LNCaP clone FGC (cell line): Measurements from ENCODE around the gene CRACR2B.

Experiments
- DNase-seq: peaks from one replicate; pipeline ENCODE4 v3.0.0-alpha.2; 2011; ENCODE audit warnings: low read depth
- H3K4me3 ChIP-seq: 2 replicates; pipeline ENCODE4 v1.5.1; 2011; ENCODE audit warnings: mild to moderate bottlenecking, low read depth, low read length, control low read depth
- TF ChIP-seq, protein P1 (sequence below): IDR thresholded peaks from 2 replicates; pipeline ENCODE4 v1.5.1; 2012; ENCODE audit warnings: mild to moderate bottlenecking; ENCODE audit not compliant: control insufficient read depth, insufficient read depth; ENCODE audit errors: extremely low read depth

CRACR2B gene

DNA sequence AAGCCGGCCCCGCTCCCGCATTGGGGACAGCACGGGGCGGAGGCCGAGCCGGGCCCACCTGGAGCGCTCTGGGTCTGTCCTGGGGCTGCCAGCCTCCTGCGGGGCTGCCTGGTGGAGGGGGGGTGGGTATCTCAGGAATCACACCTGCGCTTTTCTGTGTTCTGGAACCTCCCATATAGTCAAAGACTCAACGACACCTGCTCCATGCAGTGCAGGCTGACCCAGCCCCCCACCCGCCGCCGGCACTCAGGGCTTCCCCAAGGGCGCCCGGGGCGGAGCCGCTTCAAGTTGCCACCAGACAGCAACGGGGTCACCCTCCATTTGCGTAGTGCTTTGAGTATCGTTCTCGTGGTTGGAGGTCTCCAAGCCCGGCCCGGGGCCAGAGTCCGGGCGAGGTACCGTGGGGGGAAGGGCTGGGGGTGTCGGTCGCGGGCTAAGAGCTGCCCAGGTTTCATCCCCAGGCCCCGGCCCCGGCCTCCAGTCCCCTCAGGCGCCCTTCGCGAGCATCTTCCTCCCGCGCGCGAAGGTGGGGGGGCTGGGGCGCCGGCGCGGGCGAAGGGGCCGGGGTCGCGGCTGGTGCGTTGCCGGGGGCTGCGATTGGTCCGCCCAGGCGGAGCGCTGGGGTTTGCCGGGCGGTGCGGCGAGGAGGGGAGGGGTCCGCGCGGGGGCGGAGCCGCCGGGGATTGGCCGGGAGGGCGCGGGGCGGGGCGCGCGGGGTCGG, 21.5 kb downstream of the CRACR2B start:
- TF ChIP-seq, protein P1, sequence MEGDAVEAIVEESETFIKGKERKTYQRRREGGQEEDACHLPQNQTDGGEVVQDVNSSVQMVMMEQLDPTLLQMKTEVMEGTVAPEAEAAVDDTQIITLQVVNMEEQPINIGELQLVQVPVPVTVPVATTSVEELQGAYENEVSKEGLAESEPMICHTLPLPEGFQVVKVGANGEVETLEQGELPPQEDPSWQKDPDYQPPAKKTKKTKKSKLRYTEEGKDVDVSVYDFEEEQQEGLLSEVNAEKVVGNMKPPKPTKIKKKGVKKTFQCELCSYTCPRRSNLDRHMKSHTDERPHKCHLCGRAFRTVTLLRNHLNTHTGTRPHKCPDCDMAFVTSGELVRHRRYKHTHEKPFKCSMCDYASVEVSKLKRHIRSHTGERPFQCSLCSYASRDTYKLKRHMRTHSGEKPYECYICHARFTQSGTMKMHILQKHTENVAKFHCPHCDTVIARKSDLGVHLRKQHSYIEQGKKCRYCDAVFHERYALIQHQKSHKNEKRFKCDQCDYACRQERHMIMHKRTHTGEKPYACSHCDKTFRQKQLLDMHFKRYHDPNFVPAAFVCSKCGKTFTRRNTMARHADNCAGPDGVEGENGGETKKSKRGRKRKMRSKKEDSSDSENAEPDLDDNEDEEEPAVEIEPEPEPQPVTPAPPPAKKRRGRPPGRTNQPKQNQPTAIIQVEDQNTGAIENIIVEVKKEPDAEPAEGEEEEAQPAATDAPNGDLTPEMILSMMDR, result no peak
- peak overlapping the region; percentile 52 for H3K4me3 ChIP-seq
- DNase-seq, result no peak

DNA sequence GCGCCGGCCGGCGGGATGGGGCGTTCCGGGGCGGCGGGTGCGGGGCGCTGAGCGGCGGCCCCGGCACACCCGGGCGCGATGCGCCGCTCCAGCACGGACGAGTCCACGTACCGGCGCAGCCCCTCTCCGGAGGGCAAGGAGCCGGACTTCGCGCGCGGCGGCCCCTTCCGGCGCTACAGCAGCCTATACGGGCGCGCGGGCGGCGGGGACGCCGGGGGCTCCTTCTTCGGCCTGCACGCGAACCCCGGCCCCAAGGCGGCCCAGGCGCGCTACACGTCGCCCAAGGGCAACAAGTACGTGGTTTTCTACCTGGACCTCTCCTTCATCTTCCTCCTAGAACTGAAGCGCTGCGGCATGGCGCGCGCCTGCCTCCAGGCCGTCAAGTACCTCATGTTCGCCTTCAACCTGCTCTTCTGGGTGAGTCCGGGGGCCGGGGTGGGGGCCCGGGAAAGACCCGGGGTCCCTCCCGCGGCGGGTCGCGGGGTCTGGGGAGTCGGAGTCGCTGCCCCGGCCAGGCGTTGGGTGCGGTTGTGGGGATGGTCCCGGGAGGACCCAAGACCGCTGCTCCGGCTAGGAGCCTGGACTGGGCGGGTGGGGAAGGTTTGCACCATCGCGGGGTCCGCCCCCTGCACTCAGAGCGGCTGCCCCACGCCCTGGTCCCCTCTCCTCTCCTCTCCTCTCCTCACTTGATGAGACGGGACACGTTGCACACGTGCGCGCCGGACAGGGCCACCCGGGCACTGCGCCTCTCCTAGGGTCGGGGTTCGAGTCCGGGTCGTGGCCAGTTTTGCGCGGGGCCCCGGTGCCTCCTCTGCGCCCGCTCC, 22.4 kb downstream of the CRACR2B start:
- peak overlapping the region; percentile 55 for H3K4me3 ChIP-seq
- DNase-seq, result no peak
- TF ChIP-seq, protein P1, result no peak

DNA sequence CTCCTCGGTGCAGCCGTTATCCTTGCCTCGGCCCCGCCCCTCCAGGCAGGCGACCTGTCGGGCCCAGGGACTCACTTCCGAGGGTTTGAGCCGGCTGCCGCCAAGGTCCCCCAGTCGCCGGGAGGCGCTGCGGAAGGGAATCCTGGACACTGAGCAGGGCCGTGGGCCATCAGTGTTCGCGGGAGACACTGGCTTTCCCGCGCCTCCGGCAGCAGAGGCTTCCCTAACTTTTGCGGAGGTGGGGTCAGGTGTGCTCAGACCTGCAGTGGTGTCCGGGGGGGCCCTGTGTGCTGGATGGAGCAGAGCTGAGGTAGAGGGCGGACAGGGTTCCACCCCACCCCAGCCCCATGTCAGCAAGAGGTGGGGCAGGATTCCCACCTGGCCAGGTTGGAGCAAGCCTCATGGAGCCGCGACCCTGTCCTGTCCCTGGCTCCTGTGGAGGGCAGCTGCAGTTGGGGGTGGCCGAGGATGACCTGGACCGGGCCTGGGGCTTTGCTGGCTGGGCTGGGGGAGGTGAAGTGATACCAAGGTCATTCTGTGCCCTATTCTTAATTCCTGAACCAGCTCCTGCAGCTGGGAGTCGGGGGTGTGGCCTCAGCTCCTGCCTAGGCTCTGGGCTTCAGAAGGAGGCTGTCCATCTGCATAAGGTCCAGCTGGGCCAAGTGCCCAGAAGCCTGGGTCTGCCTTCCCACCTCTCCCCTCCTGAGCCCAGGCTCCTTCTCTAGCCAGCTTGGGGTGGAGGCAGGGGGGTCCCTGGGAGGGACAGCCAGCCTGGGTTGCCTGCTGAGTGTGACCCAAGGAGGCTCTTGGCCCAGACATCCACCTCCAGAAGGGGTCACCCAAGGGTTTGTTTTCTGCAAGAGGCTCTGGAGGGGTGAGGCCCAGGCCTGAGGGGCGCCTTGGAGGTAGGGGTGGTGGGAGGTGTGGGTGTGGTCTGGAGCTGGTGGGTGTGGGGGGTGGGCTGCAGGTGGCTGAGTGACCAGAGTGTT, 23.4 kb downstream of the CRACR2B start:
- peak overlapping the region; percentile 55; the same call in 1 of the 2 replicates for H3K4me3 ChIP-seq
- TF ChIP-seq, protein P1, result no peak
- no peak for DNase-seq

DNA sequence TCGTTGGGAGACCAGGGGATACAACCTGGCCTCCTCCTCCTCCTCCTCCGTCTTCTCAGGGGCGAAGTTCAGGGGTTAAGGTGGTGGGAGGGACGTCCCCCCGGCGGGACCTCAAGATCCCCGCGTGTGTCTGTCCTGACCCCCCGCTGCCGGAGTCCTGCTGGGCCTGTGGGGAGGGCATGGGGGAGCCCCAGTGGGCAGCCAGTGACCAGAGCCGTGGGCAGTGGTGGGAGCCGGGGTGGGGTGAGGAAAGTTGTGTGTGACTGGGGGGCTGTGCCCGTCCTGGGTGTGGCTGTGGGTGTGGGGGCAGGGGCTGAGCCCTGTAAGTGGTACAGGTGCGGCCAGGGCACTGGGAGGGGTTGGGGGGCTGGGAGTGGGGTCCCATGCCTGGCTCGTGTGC, 25.0 kb downstream of the CRACR2B start:
- TF ChIP-seq, protein P1, result no peak
- no peak overlapping the region for H3K4me3 ChIP-seq
- no peak for DNase-seq

DNA sequence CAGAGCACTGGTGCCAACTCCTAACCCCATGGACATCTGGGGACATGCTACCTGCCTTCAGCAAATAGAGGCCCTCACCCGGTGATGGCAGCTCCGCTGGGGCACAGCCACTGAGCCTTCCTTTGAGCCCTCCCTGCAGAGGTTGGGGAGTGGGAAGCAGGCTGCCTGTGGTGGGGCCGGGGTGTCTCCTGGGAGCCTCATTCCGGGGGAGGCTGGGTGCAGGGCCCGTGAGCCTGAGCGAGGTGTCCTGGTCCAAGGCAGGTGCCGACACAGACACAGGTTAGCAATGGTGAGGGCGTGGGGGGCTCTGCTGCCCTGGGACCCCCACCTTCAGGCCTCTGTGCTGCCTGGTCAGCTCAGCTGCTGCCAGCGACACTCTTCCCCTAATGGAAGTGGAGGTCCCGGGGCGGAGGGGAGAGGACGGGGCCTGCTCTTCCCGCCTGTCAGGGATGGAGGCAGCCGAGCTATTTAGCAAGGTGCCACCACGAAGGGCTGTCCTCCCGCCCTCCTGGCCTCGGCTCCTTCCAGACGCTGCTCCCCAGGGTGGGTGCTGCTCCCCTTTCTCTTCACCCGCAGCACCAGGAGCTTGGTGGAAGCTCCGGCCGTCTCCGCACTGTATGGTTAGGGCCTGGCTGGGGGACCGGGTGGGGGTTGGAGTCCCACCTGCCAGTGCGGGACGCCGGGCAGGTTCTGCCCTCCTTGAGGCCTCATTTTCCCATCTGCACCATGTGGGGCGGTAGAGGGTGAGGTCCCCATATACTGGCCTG, 26.1 kb downstream of the CRACR2B start:
- DNase-seq, result no peak
- H3K4me3 ChIP-seq, result no peak overlapping the region
- TF ChIP-seq, protein P1, result no peak
